ENCODE measurements around the gene CES3. TPM values are rescaled to one million over a fixed set of nuclear protein-coding genes. Genes with fewer than 3 reads are reported as not detected.

CES3 gene
- polyA plus RNA-seq, 1 donor from 2014 or later = 1.8 TPM

DNA sequence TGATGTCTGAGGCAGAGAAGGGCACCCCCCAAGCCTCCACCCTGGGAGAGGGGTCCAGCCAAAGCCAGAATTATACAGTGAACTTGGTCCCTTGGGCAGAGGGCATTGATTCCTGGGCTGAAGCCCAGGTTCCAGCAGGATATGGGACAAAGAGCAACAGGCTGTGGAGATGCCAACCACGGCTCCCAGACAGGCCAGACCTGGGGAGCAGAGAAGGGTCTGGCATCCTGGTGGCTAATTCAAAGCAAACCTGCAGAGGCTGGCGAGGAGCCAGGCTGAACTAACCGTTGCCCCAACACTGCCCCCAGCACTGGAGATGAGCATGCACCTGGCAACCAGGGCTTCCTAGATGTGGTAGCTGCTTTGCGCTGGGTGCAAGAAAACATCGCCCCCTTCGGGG lies 3.0 kb downstream of the CES3 start:
- H4K20me1 ChIP-seq (ENCODE audit: insufficient read depth) = no peaks in the 10 kb centered on the region
- no peak overlapping the region for H3K4me2 ChIP-seq (ENCODE audit: low read length)
- no peaks in the 10 kb centered on the region for H3K27me3 ChIP-seq (ENCODE audit: insufficient read depth, low read depth, low read length)
- H3K36me3 ChIP-seq (ENCODE audit: insufficient read depth, low read length) = no peaks in the 10 kb centered on the region
- no peak overlapping the region for H2AFZ ChIP-seq (ENCODE audit: low read depth, low read length)
- no peaks in the 10 kb centered on the region for H3K79me2 ChIP-seq (replicated peaks; ENCODE audit: insufficient read depth, low read length)
- H3K9me2 ChIP-seq (ENCODE audit: insufficient read depth, low read length) = no peaks in the 10 kb centered on the region
- no peaks in the 10 kb centered on the region for H3K9me3 ChIP-seq (ENCODE audit: low read length)
- H3K4me3 ChIP-seq (ENCODE audit: low read length) = no peak overlapping the region
- TF ChIP-seq POLR2AphosphoS5 (IDR thresholded peaks at IDR 0.05) (no peak), MXI1 (conservative IDR thresholded peaks at IDR 0.05; ENCODE audit: poor library complexity, severe bottlenecking) (no peak), EP300 (conservative IDR thresholded peaks at IDR 0.05; ENCODE audit: poor library complexity, severe bottlenecking) (no peak), EZH2 (IDR thresholded peaks at IDR 0.05; ENCODE audit: borderline replicate concordance, insufficient read depth, low read length, poor library complexity, severe bottlenecking) (no peak)
- TF ChIP-seq, protein P1, sequence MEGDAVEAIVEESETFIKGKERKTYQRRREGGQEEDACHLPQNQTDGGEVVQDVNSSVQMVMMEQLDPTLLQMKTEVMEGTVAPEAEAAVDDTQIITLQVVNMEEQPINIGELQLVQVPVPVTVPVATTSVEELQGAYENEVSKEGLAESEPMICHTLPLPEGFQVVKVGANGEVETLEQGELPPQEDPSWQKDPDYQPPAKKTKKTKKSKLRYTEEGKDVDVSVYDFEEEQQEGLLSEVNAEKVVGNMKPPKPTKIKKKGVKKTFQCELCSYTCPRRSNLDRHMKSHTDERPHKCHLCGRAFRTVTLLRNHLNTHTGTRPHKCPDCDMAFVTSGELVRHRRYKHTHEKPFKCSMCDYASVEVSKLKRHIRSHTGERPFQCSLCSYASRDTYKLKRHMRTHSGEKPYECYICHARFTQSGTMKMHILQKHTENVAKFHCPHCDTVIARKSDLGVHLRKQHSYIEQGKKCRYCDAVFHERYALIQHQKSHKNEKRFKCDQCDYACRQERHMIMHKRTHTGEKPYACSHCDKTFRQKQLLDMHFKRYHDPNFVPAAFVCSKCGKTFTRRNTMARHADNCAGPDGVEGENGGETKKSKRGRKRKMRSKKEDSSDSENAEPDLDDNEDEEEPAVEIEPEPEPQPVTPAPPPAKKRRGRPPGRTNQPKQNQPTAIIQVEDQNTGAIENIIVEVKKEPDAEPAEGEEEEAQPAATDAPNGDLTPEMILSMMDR (IDR thresholded peaks at IDR 0.05; ENCODE audit: poor library complexity, severe bottlenecking) = no peak
- TF ChIP-seq, protein P2, sequence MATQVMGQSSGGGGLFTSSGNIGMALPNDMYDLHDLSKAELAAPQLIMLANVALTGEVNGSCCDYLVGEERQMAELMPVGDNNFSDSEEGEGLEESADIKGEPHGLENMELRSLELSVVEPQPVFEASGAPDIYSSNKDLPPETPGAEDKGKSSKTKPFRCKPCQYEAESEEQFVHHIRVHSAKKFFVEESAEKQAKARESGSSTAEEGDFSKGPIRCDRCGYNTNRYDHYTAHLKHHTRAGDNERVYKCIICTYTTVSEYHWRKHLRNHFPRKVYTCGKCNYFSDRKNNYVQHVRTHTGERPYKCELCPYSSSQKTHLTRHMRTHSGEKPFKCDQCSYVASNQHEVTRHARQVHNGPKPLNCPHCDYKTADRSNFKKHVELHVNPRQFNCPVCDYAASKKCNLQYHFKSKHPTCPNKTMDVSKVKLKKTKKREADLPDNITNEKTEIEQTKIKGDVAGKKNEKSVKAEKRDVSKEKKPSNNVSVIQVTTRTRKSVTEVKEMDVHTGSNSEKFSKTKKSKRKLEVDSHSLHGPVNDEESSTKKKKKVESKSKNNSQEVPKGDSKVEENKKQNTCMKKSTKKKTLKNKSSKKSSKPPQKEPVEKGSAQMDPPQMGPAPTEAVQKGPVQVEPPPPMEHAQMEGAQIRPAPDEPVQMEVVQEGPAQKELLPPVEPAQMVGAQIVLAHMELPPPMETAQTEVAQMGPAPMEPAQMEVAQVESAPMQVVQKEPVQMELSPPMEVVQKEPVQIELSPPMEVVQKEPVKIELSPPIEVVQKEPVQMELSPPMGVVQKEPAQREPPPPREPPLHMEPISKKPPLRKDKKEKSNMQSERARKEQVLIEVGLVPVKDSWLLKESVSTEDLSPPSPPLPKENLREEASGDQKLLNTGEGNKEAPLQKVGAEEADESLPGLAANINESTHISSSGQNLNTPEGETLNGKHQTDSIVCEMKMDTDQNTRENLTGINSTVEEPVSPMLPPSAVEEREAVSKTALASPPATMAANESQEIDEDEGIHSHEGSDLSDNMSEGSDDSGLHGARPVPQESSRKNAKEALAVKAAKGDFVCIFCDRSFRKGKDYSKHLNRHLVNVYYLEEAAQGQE (IDR thresholded peaks at IDR 0.05; ENCODE audit: borderline replicate concordance) = no peak
- no peak overlapping the region for H3K27ac ChIP-seq (ENCODE audit: low read length)
- H3F3A ChIP-seq (ENCODE audit: insufficient read depth, low read length, poor library complexity, severe bottlenecking) = no peaks in the 10 kb centered on the region
- no peak overlapping the region for H3K9ac ChIP-seq (ENCODE audit: low read length)

DNA sequence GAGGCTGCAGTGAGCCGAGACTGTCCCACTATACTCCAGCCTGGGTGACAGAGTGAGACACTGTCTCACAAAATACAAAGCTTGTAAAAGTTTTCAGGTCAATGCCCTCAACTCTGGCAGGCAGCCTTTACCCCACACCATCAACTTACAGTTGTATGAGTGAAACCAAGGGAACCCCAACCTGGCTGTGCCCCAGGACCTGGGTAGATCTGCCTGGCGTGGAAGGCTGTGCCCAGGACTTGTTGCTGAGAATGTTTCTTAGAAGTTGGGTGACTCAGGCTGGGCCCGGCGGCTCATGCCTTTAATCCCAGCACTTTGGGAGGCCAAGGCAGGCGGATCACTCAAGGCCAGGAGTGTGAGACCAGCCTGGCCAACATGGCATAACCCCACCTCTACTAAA lies 7.8 kb downstream of the CES3 start:
- TF ChIP-seq, protein P2 (IDR thresholded peaks at IDR 0.05; ENCODE audit: borderline replicate concordance) = no peak
- no peak for TF ChIP-seq POLR2AphosphoS5 (IDR thresholded peaks at IDR 0.05)
- Histone ChIP-seq H3K36me3 (ENCODE audit: insufficient read depth, low read length) (no peaks in the 10 kb centered on the region), H2AFZ (ENCODE audit: low read depth, low read length) (no peak overlapping the region), H3K4me3 (ENCODE audit: low read length) (no peak overlapping the region), H3K27me3 (ENCODE audit: insufficient read depth, low read depth, low read length) (no peaks in the 10 kb centered on the region), H3K4me2 (ENCODE audit: low read length) (no peak overlapping the region), H3K9me3 (ENCODE audit: low read length) (no peaks in the 10 kb centered on the region), H3K9ac (ENCODE audit: low read length) (no peak overlapping the region), H4K20me1 (ENCODE audit: insufficient read depth) (no peaks in the 10 kb centered on the region), H3F3A (ENCODE audit: insufficient read depth, low read length, poor library complexity, severe bottlenecking) (no peaks in the 10 kb centered on the region), H3K9me2 (ENCODE audit: insufficient read depth, low read length) (no peaks in the 10 kb centered on the region), H3K79me2 (replicated peaks; ENCODE audit: insufficient read depth, low read length) (no peaks in the 10 kb centered on the region), H3K27ac (ENCODE audit: low read length) (no peak overlapping the region)
